SK-N-MC (cell line): ENCODE data around the gene TOX4.

Experiments
- EZH2 ChIP-seq: fragments of 200-600 bp; sonication (generic); IDR thresholded peaks from one replicate; pipeline ENCODE4 v1.6.1; 2017; ENCODE audit warnings: antibody characterized with exemption
- FOXP2 ChIP-seq: optimal IDR thresholded peaks from 2 replicates; pipeline ENCODE3; 2011; ENCODE audit warnings: mild to moderate bottlenecking, moderate library complexity; ENCODE audit not compliant: insufficient read depth; ENCODE audit errors: extremely low read length, control extremely low read depth
- POLR2AphosphoS5 ChIP-seq: IDR thresholded peaks from 2 replicates; pipeline ENCODE4 v1.6.1; 2012; ENCODE audit warnings: mild to moderate bottlenecking, low read depth, low read length, borderline replicate concordance

DNA sequence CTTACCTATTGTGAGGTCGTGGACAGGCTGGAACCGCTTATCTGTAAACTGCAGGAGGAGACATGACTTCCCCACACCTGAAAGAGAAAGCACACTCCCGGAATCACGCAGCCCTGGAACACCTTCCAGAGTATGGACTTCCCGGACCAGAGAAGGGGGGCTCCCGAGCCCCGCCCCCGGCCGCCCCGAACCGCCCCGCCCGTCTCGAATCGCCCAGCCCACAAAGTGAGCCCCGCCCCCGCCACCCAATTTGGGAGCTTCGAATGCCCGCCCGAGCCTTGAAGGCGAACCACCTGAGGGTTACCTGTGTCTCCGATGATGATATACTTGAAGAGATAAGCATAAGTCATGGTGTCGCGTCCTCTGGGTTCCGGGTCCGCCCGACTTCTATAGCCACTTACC lies 471 bp upstream of the TOX4 start:
- TF ChIP-seq POLR2AphosphoS5 (no peak), EZH2 (no peak), FOXP2 (no peak)
